T follicular helper cell (primary cell): ENCODE data around the gene IL4I1.

ENCODE experiments used
- DNase-seq: peaks from one replicate; pipeline ENCODE4 v3.0.0-alpha.2; 2020; ENCODE audit warnings: low read depth

Gene IL4I1

DNA sequence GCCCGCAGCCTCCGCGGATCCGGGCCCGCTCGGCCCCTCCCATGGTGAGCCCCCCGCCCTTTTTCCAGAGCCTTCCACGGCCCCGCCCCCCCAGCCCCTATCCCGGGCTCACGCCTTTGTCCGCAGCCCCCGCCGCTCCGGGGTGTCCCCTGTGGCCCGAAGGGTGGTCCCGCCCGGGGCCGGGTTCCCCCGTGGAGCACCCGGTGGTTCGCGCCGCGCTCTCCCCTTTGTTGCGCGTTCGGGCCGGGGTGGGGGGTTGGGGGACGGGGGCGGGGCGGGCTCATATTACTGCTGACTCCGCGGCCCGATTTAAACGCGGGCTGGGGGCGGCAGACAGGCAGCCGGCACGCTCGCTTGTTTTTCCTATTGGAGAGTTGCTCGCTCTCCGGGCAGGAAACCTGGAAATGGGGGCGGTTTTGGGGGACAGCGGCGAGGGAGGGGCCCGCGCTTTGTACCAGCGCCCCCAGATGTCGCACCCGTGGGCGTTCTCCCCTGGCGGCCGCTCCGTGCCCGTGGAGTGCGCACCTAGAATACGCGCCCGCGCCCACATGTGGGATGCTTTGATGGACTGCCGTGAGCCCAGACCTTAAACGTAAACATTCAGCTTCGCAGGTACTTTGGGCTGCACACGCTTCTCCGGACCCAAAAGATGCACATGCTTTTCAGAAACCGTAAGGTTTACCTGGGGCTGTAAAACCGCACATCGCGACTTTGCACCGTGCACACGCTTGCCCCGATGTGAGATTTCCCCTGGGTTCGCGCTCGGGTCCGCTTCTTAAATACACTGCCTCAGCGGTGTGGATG lies 45.0 kb downstream of the IL4I1 start:
- DNase-seq: no peak

DNA sequence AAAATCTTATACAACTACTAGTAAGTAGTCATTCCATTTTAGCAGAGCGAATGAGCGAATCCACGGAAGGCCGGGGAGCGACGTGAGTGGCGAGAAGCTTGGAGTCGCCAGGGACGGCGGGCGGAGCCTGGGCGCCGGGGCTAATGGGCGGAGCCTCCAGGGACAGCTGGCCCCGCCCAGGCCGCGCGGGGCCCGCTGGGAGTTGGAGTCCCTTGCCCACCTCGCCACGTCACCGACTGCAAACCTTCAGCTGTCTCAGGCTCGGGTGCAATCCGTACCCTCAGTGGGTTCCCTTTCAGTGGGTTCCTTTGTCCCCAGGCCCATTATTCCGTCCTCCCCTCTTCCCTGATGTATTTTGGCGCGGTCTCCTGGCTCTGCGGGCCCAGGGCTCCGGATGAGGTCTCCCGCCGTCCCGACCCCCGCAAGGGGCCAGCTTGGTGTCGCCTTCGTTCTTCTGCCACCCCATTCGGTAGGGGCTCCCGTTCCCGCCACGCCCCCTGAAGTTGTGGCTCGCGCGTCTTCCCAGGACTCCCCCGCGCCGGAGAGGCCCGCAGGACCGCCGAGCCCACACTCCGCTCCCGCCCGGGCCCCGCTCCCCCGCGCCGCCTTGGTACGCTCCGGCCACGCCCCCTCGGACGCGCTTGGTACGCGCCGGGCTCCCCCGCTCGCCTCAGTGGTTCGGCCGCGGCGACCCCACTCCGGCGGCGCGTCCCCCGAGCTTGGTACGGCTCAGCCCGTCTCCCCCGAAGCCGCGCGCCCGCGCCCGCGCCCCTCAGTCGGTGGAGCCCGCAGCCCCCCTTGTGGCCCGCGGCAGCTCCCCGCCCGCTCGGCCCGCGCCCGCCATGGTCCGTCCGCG lies 46.0 kb downstream of the IL4I1 start, which contains the start of gene PTOV1:
Gene PTOV1, plus strand, starts transcription at position 673 of the 856 bp plus-strand sequence.
- peak; percentile 80 for DNase-seq

DNA sequence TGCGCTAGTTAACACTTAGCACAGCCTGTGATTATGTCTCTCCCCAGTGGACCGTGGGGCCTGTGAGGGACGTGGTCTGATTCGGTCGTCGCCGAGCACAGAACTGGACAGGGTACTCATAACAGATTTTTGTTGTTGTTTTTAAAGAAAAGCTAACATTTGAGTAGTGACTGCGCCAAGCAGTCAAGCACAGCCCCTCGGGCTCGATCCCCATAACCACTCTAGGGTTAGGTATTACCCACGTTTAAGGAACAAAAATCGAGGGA lies 46.5 kb downstream of the IL4I1 start:
- DNase-seq: no peak

DNA sequence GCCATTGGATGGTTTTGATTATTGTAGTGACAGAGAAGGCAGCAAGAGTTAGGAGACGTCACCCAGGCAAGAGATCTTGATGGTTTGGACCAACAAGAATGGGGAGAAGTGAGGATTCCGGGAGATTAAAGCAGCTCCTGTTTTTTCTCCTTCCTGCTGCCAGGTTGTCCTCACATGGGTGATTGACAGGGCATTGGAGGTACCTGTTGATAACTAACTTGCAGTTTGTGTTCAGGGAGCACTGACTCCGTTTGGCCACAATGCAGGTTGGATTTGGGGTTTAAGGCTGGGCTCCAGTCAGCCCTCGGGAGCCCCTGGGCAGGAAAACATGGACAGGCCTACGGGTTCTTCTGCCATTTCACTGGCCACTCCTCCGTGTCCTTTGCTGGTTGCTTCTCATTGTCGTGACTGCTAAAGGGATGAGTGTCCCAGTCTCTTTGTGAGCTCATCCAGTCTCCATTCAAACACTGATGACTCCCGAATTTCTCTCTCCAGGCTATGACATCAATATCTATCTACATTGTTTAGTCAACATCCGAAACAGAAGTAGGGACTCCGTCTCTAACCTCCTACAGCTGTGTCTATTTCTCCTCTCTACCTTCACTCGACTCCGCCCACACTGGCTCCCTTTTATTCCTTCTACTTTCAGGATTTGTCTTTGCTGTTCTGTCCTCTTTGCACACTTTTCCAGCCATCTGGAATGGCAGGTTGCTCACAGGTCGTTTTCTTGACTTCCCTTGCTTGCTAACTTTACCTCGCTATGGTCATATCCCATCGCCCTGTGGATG lies 47.1 kb downstream of the IL4I1 start:
- no peak for DNase-seq

DNA sequence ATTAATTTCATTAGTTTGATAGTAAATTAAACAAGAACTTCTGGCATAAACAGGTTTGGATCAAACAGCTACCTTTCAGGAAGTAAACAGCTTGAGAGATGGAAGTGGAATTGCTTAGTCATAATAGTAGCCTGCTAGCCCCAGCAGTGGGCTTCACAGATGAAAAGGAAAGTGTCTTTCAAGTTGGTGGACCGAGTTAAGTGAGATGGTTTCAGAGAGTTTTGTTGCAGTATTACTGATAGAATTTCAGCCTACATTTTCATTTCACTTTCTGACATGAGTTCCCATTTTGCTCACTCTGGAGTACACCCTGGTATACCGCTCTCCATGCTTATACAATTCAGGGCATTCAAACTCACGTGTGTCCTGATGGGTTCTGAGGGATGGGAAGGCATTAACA lies 47.7 kb downstream of the IL4I1 start:
- no peak for DNase-seq

DNA sequence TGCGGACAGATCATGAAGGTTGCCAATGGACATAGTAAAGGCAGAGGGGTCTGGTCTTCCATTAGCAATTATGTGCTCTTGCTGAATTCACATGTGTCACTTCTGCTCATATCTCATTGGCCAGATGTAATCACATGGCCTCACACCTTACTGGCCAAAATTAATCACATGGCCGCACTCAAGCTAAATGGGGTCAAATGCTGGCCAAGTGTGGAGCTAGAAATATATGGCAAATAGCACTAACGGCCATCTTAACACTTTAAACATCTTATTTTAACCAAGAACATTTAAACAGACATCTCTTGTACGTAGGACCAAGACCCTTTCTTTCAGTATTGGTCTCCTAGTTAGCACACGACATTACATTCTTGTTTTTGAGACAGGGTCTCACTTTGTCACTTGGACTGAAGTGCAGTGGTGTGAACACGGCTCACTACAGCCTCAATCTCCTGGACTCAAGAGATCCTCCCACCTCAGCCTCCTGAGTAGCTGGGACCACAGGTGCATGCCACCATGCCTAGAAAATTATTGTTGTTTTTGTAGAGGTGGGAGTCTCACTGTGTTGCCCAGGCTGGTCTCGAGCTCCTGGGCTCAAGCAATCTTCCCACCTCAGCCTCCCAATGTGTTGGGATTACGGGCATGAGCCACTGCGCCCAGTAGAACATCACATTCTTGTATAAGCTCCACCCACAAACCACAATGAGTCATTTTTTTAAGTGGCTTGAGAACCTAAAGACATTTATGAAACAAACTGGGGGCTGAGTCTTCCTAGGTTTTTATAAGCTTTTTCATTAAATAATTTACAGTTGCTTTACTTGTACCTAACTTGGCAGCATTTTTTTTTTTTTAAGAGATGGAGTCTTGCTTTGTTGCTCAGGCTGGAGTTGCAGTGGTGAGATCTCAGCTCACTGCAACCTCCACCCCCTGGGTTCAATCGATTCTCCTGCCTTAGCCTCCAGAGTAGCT lies 48.7 kb downstream of the IL4I1 start:
- no peak for DNase-seq

DNA sequence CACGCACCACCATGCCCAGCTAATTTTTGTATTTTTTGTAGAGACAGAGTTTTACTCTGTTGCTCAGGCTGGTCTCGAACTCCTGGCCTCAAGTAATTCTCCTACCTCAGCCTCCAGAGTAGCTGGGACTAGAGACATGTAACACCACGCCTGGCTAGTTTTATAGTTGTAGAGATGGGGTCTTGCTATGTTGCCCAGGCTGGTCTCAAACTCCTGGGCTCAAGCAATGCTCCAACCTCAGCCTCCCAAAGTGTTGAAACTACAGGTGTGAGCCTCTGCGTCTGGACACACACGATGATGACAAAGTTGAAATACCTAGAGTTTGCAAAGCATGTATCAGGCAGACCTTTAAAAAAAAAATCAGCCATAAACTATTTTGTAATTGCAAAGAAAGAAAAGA lies 50.3 kb downstream of the IL4I1 start:
- no peak for DNase-seq

DNA sequence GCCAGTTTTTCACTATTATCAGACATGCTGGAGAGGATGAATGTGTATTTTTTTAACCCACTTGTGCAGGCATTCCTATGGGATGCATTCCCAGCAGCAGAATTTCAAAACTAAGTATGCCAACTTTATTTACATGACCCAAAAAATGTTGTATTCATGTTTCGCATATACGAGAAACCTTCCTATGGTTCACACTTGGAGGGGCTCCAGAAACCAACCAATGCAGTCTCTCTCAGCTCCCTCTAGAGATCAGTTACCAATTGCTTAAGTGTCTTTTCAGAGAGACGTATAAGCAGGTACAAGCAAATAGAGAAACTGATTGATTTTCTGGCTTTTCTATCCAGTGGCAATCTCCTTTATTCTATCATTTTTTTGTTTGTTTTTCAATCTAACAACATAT lies 51.3 kb downstream of the IL4I1 start:
- DNase-seq: no peak

DNA sequence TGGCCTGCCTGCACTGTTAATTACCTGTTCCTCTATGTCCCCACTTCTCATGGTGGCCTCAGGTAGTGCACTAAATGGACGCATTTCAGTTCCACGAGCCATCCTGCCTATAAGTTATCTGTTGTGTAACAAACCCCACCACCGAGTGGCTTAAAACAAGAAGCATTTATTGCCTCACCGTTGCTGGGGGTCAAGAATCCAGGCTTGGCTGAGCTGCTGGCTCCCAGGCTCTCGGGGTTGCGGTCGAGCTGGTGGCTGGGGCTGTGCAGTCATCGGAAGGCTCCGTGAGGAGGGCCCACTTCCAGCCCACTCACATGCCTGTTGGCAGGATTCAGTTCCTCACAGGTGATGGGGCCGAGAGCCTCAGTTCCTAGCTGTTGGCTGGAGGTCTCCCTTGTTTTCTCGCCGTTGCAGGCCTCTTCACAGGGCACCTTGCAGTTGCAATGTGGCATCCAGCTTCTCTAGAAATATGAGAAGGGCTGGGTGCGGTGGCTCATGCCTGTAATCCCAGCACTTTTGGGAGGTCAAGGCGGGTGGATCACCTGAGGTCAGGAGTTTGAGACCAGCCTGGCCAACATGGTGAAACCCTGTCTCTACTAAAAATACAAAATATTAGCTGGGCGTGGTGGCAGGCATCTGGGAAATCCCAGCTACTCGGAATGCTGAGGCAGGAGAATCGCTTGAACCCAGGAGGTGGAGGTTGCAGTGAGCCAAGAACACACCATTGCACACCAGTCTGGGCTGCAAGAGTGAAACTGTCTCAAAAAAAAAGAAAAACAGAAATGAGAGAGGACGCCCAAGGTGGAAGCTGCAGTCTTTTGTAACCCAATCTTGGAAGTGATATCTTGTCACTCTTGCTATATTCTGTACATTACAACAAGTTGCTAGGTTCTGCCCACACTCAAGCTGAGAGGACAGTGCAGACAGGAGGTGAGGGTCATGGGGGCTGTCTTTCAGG lies 52.3 kb downstream of the IL4I1 start:
- DNase-seq: no peak

DNA sequence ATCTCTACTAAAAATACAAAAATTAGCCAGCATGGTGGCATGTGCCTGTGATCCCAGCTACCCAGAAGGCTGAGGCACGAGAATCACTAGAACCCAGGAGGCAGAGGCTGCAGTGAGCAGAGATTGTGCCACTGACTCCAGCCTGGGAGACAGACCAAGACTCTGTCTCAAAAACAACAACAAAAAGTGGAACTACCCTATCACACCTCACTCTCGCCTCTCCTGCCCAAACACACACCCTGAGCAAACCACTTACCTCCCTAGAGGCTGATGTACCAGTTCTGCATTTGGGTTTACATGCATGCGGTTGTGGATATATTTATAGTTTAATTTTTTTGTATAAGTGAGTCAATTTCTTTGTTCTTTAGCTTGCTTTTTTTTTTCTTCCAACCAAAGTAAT lies 53.4 kb downstream of the IL4I1 start:
- DNase-seq: no peak

DNA sequence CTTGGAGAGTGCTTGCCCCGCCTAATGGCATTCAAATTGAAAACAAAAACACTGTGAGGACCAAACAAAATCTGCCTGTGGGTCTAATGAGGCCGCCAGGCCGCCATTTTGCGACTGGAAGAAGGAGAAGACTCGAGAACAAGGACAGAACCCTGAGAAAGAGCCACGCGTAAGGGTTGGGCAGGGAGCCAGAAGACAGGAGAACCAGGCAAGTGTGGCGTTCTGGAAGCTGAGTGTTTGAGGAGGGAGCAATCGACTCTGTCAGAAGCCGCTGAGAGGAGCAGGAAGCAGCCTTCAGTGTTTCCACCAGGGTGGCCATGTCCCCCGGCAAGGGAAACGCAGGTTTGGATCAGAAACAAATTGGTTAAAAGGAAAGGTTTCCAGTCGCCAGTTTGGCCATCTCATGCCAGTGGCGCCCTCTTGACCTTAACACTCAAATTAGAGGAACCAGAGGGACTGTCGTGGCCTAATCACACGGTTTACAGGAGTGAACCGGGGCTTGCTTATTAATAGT lies 55.9 kb downstream of the IL4I1 start:
- no peak for DNase-seq

DNA sequence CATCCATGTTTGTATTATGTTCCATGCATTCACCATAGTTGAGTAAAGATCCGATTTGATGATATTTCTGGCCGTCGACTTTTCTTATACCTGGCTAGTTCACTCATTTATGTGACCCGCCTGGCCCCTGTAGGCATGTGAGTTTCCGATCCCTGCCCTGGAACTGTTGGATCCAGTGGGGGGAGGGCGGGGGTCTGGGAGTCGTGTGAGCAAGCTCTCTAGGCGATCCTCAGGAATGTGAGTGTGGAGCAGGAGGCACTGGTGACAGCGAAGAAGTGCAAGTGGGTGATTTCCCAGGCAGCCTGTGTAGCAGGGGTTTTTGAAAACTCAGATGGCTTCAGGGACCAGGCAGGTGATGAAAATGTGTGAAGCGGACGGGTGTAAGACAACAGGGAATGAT lies 56.4 kb downstream of the IL4I1 start:
- no peak for DNase-seq

DNA sequence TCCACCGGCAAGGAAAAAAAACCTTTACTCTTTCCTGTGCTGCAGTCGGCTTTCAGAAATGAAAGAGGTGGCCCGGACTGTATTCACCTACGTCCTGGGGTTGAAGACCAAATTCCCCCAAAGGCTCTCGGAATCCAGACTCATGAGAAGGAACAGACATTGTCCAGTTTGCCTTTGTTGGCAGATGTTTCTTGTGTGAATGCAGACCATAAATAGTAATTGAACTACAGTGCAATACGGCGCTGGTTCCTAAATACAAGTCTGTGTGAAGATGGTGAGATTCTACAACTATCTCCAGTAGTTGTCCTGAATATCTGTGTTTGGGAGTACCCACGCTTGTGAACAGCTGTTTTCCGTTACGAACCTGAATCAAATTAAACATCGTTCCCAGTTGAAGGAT lies 57.0 kb downstream of the IL4I1 start:
- no peak for DNase-seq
